ENCODE results near the gene ENO3.

The ENO3 gene

GRCh38 chr17:4978726-4979125 lies 27.8 kb downstream of the ENO3 start:
- DNase-seq: no peak

DNA sequence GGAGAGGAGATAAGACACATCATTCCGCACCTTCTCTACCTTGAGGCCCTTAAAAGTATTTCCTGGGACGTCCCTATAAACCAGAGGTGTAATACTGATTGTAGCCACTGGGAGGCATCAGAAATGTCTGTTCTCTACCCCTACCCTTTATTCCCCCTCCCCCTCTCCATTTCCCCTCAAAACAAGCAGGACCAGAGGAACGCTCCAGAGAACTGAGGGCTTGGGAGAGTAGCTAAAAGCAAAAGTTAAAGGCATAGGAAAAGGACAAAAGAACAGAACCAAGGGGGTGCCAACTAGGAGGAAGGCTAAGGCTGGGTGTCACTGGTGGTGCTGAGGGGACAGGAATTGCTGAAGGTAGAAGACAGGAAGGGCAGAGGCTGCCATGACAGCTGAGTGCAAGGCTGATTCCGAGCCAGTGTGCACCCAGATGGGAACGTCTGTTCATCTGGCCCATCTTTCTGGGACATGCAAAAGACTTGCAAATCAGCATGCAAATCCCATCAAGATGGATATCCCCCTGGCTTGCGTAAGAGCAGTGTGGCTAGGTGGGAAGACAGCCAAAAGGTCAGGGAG lies 29.8 kb downstream of the ENO3 start:
- no peak for DNase-seq

GRCh38 chr17:4982305-4982704 lies 31.4 kb downstream of the ENO3 start:
- no peak for DNase-seq

DNA sequence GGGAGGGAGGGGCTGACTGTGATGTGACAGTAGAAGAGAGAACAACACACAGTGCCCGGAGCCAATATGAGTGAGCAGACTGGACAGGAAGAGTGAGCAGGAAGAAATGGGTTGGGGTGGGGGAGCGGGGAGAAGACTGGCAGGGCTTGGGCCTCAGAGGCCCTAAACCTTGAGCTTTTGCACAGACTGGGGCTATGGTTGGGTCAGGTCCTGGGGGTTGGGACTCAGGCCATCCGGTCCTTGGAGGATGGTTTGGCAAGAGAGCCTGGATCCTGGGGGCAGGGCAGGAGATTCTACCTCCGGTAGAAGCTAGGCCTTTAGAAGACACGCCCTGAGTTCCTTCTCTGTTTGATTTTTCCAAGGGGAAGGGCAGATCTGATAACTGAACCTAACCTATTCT lies 35.5 kb downstream of the ENO3 start:
- DNase-seq: no peak

DNA sequence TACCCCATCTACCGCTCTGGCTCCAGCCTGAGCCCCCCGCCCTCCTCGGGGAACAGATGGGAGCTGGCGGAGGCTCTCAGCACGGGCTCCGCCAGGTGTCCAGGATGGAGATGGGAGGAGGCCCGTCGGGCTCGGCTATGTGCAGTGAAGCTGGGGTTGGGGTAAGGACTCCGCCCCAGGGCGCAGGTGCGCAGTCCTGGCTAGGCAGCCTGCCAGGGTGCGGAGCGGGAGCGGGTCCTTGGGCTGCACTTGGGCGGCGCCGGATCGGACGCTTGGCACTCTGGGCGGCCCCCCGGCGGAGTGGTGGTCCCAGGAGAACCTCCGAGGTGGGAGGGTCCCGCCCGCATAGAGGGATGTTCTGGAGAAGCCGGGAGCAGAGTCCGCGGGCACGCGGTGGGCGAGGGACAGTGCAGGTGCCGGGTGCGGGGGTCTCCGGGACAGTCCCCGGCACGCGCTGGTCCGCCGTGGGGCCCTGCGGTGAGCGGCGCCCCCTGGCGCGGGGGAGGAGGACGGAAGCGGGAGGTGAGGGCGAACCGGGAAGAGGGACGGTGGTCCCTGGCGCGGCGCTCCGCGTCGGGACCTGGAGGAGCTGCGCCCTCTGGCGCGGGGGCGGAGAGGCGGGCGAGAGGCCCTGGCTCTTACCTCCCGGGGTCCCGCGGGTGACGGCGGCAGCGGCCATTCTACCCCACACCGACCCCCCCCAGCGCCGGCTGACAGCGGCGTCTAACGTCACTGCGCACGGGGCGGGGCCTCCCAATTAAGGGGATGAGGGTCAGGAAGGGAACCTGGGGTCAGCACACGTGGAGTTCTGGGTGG lies 36.2 kb downstream of the ENO3 start, which contains the start of gene CAMTA2:
TSS of gene CAMTA2 (minus strand) at position 725 of the 816 bp plus-strand sequence. CDS start 1,453 bp downstream, outside the sequence.
- peak; percentile 89 for DNase-seq

DNA sequence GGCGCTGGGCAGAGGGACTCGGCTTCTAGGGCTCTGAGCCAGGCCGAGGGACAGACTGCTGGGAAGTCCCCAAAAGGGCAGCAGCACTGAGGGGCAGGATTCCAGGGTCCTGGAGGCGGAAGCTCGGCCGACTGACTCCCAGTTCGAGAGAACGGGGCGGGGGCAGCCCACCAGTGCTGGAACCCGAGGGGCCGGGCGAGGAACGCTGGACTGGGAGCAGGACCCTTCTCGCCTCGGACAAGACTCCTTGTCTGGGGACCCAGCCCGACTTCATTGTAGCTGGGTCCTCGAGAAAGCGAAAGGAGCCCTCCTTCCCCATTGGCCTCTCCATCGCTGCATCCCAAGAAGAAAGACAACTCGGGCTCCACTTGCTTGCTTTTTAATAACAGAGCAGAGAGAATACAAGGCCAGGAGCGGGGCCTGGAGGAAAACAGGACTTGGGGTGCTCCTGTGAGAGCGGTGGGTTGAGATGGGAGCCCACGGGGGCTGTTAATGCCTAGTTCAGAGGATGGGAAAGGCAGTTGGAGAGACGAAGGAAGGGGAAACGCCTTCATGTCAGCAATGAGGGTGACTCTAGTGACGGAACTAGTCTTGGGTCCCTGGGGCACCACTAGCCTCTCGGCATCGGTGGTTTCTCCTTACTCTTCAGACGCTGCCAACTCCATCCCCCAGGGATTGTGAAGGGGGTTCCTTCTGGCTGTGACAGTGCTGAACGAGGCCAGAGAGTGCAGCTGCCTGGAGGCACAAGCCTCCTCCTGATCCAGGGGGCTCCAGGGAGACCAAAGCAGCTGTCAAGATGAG lies 37.0 kb downstream of the ENO3 start:
- DNase-seq: peak; percentile 54

GRCh38 chr17:4994081-4994595 lies 43.2 kb downstream of the ENO3 start:
- DNase-seq: no peak

DNA sequence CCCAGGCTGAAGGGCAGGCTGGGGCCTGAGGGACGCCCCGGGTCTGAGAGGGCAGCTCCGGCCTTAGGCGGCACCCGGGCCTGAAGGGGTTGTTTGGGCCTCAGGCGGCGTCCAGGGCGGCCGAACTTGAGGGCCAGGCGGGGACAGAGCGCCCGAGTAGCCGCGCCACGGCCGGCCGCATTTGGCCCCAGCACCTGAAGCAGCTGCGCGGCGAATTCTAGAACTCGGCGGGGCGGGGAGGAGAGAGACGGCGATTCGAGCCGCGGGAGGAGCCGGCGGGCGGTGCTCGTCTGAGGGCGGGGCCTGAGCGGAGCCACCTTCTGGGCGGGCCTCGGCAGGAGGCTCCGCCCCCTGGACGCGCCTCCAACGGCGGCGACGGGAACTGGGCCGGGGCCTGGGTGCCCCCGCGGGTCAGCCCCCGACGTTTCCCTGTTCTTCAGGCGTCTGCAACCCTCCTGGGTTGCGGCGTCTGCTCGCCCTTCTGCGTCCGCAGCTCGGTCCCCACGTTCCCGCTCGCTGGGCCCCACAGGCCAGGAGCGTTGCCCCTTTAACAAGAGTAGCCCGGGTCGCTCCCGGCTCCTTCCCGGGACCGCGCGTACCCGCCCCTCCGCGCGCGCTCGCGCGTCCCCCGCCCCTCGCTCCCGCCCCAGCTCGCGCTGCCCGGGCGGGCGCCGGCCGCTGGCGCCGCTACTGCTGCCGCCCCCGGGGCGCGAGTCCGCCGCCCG lies 46.5 kb downstream of the ENO3 start, which contains the start of the genes INCA1 and KIF1C:
TSS of gene INCA1 (minus strand) at position 221 of the 725 bp plus-strand sequence. CDS start 3,085 bp downstream, outside the sequence.
TSS of gene KIF1C (plus strand) at position 649 of the 725 bp plus-strand sequence. CDS start 2,297 bp downstream, outside the sequence.
- peak; percentile 95 for DNase-seq

DNA sequence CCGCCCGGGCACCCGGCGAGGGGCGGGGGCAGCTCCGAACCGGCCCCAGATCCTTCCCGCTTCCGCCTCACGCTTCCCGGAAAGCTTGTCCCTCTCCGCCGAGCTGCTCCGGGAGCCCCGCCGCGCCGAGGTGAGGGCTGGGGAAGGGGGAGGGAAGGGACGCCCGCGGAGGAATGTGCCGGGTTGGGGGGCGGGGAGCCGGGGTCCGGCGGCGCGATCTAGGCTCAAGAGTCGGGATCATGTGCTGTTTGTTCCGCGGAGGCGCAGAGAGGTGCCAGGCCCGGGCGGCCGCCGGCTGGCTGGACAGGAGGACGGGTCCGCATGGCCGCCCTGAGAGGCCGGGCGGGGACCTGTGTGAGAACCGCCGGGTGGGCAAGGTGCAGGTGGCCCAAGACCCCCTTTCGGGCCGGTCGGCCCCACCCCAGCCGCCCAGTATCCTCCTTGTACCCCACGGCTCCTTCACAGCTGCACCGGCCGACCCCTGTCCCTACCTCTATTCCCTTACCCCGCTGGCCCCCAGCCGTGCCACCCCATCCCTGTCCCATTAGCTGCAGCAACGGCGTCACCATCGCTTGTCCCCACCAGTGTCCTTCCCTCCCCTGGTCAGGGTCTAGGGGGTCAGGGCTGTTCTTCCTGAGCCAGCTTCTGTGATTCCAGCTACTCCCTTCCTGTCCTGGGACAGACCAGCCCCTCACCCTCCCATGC lies 47.3 kb downstream of the ENO3 start:
- DNase-seq: peak; percentile 40

- no peak for DNase-seq
Measured at GRCh38 chr17:4998732-4999429, 48.0 kb downstream of the ENO3 start.

DNA sequence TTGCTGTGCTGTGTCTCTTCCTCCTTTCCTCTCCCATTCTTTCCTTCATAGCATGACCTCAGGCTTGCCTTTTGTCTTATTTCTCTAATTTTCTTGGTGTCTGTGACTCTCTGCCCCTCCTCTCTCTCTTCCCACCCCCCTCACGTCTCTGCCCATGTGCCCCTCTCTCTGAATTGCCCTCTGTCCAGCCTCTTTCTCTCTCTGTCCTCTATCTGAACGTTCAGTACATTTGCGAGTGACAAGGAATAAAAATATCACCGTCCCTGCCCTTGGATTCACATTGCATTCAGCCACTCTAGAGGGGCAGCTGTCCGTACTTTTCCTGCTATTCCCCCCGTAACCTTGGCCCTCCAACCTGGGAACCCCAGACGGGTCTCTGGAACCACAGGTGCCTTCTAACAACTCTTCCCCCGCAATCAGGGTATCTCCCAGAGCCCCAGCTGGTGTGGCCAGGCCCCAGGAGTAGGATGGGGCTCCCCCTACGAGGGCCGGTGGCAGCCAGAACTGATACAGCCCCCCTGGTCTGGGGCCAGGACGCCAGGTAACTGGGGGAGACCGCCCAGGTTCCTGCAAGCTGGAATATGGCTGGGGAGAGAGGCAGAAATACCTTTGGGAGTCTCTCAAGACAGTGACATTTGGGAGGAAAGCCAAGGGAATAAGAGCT lies 48.6 kb downstream of the ENO3 start:
- DNase-seq: no peak

DNA sequence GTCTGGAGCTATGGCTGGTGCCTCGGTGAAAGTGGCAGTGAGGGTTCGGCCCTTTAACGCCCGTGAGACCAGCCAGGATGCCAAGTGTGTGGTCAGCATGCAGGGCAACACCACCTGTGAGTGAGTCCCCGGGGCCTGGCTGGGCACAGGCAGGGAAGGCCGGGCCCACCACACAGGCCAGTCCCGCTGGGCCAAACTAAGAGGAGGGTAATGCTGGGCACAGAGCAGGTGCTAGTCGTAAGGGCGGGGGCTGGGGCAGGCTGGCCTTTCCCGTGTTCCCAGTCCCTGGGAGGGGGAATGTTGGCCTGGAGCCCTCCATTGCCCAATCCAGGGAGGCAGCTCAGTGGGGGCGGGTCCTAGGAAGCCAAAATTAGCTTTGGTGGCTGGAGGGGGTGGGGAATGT lies 49.3 kb downstream of the ENO3 start:
- peak; percentile 54 for DNase-seq

GRCh38 chr17:5002121-5002788 lies 51.3 kb downstream of the ENO3 start:
- no peak for DNase-seq

GRCh38 chr17:5003214-5003867 lies 52.4 kb downstream of the ENO3 start:
- no peak for DNase-seq
